ENCODE data around the gene HIP1.
"Not testable (repeated sequence)": the region's sequence is repeated elsewhere in the genome, so short reads cannot be mapped to it uniquely, and the experiment has no call there.

Gene HIP1

DNA sequence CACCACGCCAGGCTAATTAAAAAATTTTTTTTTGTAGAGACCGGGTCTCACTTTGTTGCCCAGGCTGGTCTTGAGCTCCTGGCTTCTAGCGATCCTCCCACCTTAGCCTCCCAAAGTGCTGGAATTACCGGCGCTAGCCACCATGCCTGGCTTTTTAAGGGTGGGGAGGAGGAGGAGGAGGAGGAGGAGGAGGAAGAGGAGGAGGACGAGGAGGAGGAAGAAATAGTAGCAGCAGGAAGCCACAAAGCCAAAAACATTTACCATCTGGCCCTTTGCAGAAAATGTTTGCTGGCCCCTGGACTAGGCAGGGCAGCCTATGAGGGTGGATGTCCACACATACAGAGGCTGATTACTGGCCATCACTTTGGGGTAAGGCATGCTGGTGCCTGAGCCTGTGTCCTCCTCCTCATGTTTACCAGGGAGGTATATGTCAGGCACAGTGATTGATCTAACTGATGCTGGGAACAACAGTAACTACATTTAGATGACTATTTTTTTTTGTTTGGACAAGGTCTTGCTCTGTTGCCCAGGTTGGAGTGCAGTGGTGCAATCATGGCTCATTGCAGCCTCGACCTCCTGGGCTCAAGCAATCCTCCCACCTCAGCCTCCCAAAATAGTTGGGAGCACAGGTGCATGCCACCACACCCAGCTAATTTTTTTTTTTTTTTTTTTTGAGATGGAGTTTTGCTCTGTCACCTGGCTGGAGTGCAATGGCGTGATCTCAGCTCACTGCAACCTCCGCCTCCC is 122.1 kb downstream of the HIP1 start:
- Mint-ChIP-seq H3K4me1 (ENCODE audit: low read depth) (peaks cover 20% of the 10 kb centered on the region), H3K27ac (no peak overlapping the region), H3K36me3 (ENCODE audit: low read depth) (no peaks in the 10 kb centered on the region), H3K4me3 (no peak overlapping the region), H3K27me3 (no peaks in the 10 kb centered on the region), H3K9me3 (no peaks in the 10 kb centered on the region)
- no peak for DNase-seq

DNA sequence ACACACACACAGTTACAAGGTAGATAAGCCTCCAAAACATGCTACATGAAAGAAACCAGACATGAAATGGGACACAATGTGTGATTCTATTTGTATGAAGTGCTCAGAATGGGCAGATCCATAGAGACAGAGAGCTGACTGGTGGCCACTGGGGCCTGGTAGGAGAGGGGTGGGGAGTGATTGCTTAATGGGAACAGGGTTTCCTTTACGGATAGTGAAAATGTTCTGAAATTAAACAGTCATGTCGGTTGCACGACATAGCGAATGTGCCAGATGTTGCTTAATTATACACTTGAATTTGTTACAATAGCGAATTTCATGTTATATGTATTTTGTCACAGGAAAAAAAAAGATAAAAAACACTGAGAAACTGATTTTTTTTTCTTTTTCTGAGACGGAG is 124.3 kb downstream of the HIP1 start:
- Mint-ChIP-seq H3K27ac (no peak overlapping the region), H3K4me1 (ENCODE audit: low read depth) (peaks cover 20% of the 10 kb centered on the region), H3K9me3 (no peaks in the 10 kb centered on the region), H3K36me3 (ENCODE audit: low read depth) (no peaks in the 10 kb centered on the region), H3K27me3 (no peaks in the 10 kb centered on the region), H3K4me3 (no peak overlapping the region)
- no peak for DNase-seq

- no peak for DNase-seq
- Mint-ChIP-seq H3K9me3 (no peaks in the 10 kb centered on the region), H3K4me3 (no peak overlapping the region), H3K27me3 (no peaks in the 10 kb centered on the region), H3K27ac (no peak overlapping the region), H3K4me1 (ENCODE audit: low read depth) (peaks cover 14% of the 10 kb centered on the region), H3K36me3 (ENCODE audit: low read depth) (no peaks in the 10 kb centered on the region)
These were observed 125.4 kb downstream of the HIP1 start for GRCh38 chr7:75613351-75613750.

DNA sequence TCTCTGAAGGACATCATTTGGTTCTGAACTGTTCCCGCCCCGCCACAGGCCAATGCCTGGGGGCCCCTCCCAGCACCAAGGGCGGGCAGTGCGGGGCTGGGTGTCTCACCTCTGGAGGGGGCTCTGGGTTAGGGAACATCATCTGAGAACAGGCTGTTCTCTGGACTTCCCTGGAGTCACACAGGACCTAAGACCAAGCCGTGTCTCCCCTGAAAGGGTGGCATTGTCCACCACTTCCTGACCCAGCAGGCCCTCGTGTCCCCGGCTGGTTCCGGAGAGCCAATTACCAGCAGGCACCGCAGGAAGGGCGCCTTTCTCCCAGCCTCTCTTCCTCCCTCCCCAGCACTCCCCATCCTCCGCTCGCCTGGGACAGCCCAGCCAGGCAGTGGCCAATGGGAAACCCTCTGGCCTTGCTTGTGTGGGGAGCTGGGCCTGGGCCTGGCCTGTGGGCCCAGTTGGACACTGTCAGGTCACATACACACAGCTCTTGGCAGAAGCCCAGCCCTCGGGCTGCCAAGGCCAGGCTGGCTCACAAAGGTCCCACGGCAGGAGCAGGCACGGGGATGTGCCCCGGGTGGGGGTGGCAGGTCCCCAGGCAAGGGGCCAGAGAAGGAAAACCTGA is 127.1 kb downstream of the HIP1 start:
- H3K36me3 Mint-ChIP-seq (ENCODE audit: low read depth), result no peaks in the 10 kb centered on the region
- no peak overlapping the region for H3K27ac Mint-ChIP-seq
- H3K27me3 Mint-ChIP-seq, result no peaks in the 10 kb centered on the region
- no peak overlapping the region for H3K4me3 Mint-ChIP-seq
- no peaks in the 10 kb centered on the region for H3K9me3 Mint-ChIP-seq
- H3K4me1 Mint-ChIP-seq (ENCODE audit: low read depth), result peaks cover 2% of the 10 kb centered on the region
- DNase-seq, result no peak

GRCh38 chr7:75609416-75609815 is 129.3 kb downstream of the HIP1 start:
- not testable (repeated sequence) for H3K9me3 Mint-ChIP-seq

DNA sequence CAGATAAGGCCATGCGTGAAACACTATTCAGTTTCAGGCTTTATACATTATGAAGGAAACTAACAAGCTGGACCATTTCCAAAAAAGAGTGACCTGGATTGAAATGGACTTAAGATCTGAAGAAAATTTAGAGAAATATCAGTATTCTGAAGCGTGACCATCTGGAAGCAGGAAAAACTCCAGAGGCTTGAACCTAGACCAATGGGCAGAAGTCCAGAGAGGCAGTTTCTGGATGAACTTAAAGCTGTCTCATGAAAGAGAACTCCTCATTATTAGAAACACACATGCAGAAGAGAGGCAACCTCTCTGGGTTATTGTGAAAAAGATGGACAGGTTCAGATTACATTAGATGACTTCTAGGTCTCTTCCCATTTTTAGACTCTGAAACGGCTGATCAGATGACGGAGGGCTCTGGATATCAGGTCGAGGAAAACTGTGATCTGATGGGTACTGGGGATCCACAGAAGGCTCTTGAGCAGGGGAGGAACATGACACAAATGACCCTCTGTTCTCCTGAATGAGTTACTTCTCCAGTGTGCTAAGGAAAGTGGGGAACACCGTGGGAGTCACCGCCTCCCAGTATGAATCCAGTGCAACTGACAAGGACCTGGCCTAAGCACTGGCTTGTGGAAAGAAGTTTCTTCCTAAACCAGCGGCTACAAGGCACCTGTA is 130.2 kb downstream of the HIP1 start:
- no peak overlapping the region for H3K4me3 Mint-ChIP-seq
- DNase-seq, result no peak
- H3K4me1 Mint-ChIP-seq (ENCODE audit: low read depth), result no peaks in the 10 kb centered on the region
- H3K36me3 Mint-ChIP-seq (ENCODE audit: low read depth), result no peaks in the 10 kb centered on the region
- H3K27ac Mint-ChIP-seq, result no peak overlapping the region
- no peaks in the 10 kb centered on the region for H3K27me3 Mint-ChIP-seq
- no peaks in the 10 kb centered on the region for H3K9me3 Mint-ChIP-seq

More at GRCh38 chr7:75609416-75609815, 129.3 kb downstream of the HIP1 start:
- H3K27me3 Mint-ChIP-seq; H3K27ac Mint-ChIP-seq; H3K36me3 Mint-ChIP-seq (ENCODE audit: low read depth); H3K4me3 Mint-ChIP-seq; DNase-seq; H3K4me1 Mint-ChIP-seq (ENCODE audit: low read depth): not testable (repeated sequence)

DNA sequence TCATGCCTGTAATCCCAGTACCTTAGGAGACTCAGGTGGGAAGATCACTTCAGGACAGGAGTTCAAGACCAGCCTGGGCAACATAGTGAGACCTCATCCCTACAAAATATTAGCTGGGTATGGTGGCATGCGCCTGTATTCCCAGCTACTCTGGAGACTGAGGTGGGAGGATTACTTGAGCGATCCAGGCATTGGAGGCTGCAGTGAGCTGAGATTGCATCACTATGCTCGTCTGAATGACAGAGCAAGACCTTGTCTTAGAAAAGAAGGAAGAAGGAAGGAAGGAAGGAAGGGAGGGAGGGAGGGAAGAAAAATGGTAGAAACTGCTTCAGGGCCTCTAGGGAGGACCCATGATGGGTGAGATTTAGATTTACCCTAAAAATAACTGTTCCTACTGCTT is 134.3 kb downstream of the HIP1 start:
- H3K27ac Mint-ChIP-seq, result no peak overlapping the region
- DNase-seq, result no peak
- H3K4me1 Mint-ChIP-seq (ENCODE audit: low read depth), result no peaks in the 10 kb centered on the region
- H3K9me3 Mint-ChIP-seq, result no peaks in the 10 kb centered on the region
- no peaks in the 10 kb centered on the region for H3K36me3 Mint-ChIP-seq (ENCODE audit: low read depth)
- no peaks in the 10 kb centered on the region for H3K27me3 Mint-ChIP-seq
- H3K4me3 Mint-ChIP-seq, result no peak overlapping the region

DNA sequence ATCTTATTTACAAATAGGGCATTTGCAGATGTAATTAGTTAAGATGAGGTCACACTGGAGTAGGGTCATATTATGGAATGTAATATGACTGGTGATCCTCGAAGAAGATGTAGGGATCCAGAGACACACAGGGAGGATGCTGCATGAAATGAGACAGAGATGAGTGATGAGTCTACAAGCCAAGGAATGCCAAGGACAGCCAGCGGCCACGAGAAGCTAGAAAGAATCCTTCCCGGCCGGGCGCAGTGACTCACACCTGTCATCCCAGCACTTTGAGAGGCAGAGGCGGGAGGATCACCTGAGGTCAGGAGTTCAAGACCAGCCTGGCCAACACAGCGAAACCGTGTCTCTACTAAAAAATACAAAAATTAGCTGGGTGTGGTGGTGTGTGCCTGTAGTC is 135.9 kb downstream of the HIP1 start:
- not testable (repeated sequence) for H3K27me3 Mint-ChIP-seq; DNase-seq; H3K4me1 Mint-ChIP-seq (ENCODE audit: low read depth); H3K4me3 Mint-ChIP-seq; H3K9me3 Mint-ChIP-seq; H3K36me3 Mint-ChIP-seq (ENCODE audit: low read depth); H3K27ac Mint-ChIP-seq

DNA sequence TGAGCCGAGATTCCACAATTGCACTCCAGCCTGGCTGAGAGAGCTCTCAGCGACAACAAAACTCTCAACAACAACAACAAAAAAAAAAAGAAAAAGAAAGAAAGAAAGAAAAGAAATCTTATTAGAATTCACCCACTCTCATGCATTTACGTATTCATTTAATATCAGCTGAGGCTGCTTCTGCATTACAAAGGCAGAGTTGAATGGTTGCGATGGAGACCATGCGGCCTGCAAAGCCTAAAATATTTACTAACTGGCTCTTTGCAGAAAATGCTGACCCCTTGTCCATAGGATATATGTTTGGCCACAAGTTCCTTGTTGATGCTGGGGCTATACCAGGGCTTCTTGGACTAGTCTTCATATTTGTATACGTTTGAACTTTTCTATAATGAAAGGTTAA is 137.2 kb downstream of the HIP1 start:
- H3K4me1 Mint-ChIP-seq (ENCODE audit: low read depth), result peaks cover 9% of the 10 kb centered on the region
- no peaks in the 10 kb centered on the region for H3K36me3 Mint-ChIP-seq (ENCODE audit: low read depth)
- no peaks in the 10 kb centered on the region for H3K9me3 Mint-ChIP-seq
- no peak for DNase-seq
- H3K27me3 Mint-ChIP-seq, result no peaks in the 10 kb centered on the region
- H3K4me3 Mint-ChIP-seq, result no peak overlapping the region
- no peak overlapping the region for H3K27ac Mint-ChIP-seq

- H3K27ac Mint-ChIP-seq; H3K36me3 Mint-ChIP-seq (ENCODE audit: low read depth); H3K9me3 Mint-ChIP-seq; H3K27me3 Mint-ChIP-seq; DNase-seq; H3K4me3 Mint-ChIP-seq: not testable (repeated sequence)
- H3K4me1 Mint-ChIP-seq (ENCODE audit: low read depth), result peaks cover 13% of the 10 kb centered on the region
These were observed 138.0 kb downstream of the HIP1 start for GRCh38 chr7:75600748-75601147.

- Mint-ChIP-seq H3K9me3 (no peaks in the 10 kb centered on the region), H3K27me3 (no peaks in the 10 kb centered on the region), H3K4me3 (no peak overlapping the region), H3K27ac (no peak overlapping the region), H3K4me1 (ENCODE audit: low read depth) (peaks cover 26% of the 10 kb centered on the region), H3K36me3 (ENCODE audit: low read depth) (no peaks in the 10 kb centered on the region)
- DNase-seq, result no peak
These were observed 139.4 kb downstream of the HIP1 start for GRCh38 chr7:75599244-75599781.

DNA sequence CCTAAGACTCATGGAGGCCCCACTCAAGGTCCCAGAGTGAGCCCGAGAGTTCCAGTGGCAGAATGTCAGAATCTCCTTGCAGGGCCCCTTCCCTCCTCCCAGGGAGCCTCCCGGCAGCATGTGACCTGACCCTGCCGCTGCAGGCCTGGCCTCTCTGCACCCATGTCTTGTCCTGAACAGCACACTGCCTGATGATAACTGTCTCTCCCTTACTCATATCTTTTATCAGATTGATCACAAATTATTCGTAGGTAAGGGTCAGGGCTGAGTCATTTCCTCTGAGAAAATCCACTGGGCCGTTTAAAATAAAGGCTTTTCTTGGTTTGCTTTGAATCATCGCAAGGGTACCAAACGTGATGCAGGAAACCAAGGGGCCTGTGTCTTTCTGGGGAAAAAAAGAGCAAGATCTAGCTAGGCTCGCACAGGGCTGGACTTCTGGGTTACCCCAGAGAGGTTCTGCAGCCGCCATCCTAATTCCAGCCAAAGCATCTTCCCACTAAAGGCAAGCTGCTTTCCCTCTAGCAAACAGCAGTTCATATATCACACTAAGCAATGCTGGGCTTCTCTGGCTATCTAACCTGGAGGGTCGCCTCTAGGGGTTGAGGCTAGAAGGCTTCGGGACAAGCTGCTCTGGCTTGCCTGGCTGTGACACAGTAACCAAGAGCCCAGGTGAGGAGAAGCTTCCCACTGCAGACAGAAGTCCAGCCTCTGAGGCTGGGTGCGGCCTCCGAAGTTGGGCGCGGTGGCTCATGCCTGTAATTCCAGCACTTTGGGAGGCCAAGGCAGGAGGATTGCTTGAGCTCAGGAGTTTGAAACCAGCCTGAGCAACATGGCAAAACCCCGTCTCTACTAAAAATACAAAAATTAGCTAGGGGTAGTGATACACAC is 141.8 kb downstream of the HIP1 start:
- H3K36me3 Mint-ChIP-seq (ENCODE audit: low read depth), result no peaks in the 10 kb centered on the region
- DNase-seq, result no peak
- H3K4me1 Mint-ChIP-seq (ENCODE audit: low read depth), result peaks cover 28% of the 10 kb centered on the region
- no peaks in the 10 kb centered on the region for H3K9me3 Mint-ChIP-seq
- H3K27me3 Mint-ChIP-seq, result no peaks in the 10 kb centered on the region
- H3K27ac Mint-ChIP-seq, result peak overlapping the region; percentile 84
- no peak overlapping the region for H3K4me3 Mint-ChIP-seq

DNA sequence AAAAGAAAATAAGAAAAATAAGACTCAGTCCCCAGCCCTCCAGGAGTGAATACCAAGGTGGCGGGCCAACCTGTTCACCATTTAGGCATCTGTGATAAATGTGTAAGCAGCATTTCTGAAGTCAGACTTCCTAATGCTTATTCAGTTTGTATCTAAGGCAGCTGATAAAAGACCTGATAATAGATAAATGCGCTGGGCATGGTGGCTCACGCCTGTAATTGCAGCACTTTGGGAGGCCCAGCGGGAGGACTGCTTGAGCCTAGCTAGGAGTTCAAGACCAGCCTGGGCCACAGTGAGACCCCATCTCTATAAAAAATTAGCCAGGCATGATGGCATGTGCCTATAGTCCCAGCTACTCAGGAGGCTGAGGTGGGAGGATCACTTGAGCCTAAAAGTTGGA is 143.0 kb downstream of the HIP1 start:
- Mint-ChIP-seq H3K36me3 (ENCODE audit: low read depth) (no peaks in the 10 kb centered on the region), H3K4me3 (no peak overlapping the region), H3K27ac (peak overlapping the region; percentile 84), H3K27me3 (no peaks in the 10 kb centered on the region), H3K4me1 (ENCODE audit: low read depth) (peaks cover 28% of the 10 kb centered on the region), H3K9me3 (peaks cover under 1% of the 10 kb centered on the region)
- DNase-seq, result no peak

DNA sequence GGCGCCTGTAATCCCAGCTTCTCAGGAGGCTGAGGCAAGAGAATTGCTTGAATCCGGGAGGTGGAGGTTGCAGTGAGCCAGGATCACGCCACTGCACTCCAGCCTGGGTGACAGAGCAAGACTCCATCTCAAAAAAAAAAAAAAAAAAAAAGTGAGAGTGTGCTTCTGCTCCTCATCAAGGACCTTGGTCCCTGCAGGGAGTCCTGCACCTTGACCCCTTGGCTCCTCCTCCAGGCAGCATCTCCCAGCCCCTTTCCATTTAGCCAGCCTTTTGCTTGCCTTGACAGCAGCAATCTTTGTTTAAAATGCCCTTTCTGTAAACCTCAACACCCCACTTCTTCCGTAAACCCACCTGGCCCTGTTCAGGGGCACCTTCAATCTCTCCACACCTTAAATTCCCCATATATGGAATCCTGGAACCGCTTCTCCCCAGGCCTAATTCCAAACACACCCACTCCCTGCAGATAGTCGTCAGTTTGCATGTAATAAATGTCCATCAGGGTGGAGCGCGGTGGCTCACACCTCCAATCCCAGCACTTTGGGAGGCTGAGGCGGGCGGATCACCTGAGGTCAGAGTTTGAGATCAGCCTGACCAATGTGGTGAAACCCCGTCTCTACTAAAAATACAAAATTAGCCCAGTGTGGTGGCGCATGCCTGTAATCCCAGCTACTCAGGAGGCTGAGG is 145.1 kb downstream of the HIP1 start:
- not testable (repeated sequence) for H3K27me3 Mint-ChIP-seq; DNase-seq; H3K36me3 Mint-ChIP-seq (ENCODE audit: low read depth); H3K4me3 Mint-ChIP-seq; H3K9me3 Mint-ChIP-seq; H3K27ac Mint-ChIP-seq
- peaks cover 28% of the 10 kb centered on the region for H3K4me1 Mint-ChIP-seq (ENCODE audit: low read depth)
